ENCODE data around the gene ING3.

ING3 gene

DNA sequence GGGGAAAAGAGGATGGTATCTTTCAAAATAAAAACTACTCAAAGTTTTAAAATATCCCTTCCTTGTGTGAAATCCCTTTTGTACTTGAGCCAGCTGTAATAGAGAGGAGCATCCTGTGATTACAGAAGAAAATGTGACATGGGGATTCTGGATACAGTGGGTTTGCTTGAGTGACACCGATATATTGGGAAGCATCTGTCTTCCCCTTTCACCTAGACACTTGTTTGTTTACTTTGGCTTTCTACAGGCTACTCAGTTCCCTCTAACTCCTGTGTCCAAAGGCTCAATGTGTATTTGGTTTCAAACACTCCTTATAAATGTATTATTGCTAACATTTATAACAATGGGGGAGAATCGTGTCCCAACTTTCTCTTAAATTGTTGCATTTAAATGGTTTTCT, 62.3 kb downstream of the ING3 start:
- Histone ChIP-seq H3K79me2 (ENCODE audit: insufficient read depth, low read length) (no peaks in the 10 kb centered on the region), H3K4me2 (ENCODE audit: insufficient read depth, low read length) (no peak overlapping the region), H3K4me3 (ENCODE audit: low read depth in 1 of 2, low read length in 2 of 2) (no peak overlapping the region), H2AFZ (ENCODE audit: low read depth, low read length) (no peak overlapping the region), H4K20me1 (ENCODE audit: insufficient read depth, low read length) (no peaks in the 10 kb centered on the region), H3K27ac (ENCODE audit: low read length) (no peak overlapping the region), H3K4me1 (ENCODE audit: insufficient read depth, low read length) (no peaks in the 10 kb centered on the region), H3K27me3 (ENCODE audit: insufficient read depth, low read length, poor library complexity) (peaks cover 9% of the 10 kb centered on the region), H3K36me3 (ENCODE audit: insufficient read depth, low read length) (no peaks in the 10 kb centered on the region), H3K9me3 (ENCODE audit: insufficient read depth, low read length, severe bottlenecking) (no peaks in the 10 kb centered on the region), H3K9ac (ENCODE audit: low read depth, low read length) (no peak overlapping the region)
- DNase-seq (no peak), ATAC-seq (ENCODE audit: insufficient read depth, low read depth) (no peak)
- TF ChIP-seq, protein P1, sequence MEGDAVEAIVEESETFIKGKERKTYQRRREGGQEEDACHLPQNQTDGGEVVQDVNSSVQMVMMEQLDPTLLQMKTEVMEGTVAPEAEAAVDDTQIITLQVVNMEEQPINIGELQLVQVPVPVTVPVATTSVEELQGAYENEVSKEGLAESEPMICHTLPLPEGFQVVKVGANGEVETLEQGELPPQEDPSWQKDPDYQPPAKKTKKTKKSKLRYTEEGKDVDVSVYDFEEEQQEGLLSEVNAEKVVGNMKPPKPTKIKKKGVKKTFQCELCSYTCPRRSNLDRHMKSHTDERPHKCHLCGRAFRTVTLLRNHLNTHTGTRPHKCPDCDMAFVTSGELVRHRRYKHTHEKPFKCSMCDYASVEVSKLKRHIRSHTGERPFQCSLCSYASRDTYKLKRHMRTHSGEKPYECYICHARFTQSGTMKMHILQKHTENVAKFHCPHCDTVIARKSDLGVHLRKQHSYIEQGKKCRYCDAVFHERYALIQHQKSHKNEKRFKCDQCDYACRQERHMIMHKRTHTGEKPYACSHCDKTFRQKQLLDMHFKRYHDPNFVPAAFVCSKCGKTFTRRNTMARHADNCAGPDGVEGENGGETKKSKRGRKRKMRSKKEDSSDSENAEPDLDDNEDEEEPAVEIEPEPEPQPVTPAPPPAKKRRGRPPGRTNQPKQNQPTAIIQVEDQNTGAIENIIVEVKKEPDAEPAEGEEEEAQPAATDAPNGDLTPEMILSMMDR (IDR thresholded peaks at IDR 0.05; ENCODE audit: borderline replicate concordance, extremely low read depth, low read length, poor library complexity, severe bottlenecking) = no peak
- TF ChIP-seq EZH2 (IDR thresholded peaks at IDR 0.05; ENCODE audit: borderline replicate concordance, low read depth, low read length, severe bottlenecking) = no peak

DNA sequence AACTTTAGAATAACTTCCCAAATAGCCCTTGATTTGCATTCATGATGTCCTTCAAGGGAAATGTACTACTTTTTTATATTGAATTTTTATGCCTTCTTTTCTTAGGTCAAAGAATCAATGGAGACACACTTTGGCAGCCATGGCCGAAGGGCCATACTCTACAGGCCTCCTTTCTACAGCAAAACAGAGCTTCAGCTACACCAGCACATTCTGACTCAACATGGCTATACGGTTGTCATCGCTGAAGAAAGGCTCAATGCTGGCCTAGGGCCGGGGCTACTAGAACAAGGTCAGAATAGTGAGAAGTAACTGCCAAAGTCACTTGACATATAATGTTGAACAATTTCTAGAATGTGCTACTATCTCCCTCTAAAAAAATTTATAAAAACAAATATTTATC, 65.0 kb downstream of the ING3 start:
- H3K4me2 ChIP-seq (ENCODE audit: insufficient read depth, low read length) = no peak overlapping the region

DNA sequence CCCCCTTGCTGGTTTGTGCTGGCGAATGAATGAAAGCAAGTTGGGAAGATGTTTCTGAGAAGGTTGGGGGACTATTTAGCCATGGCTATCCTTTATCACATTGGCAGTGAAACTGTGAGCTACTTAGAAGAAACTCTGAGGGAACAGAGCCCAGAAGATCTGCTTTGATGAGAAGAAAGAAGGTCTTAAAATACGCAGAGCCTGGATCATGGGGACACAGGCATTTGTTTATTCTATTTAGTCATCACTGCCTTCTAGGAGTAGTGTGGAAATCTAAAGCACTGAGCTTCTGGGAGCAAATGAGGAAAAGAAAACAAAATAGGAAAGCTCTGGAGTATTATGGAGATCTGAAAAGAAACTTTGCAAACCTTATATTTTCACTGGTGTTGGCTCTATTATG, 66.4 kb downstream of the ING3 start:
- H2AFZ ChIP-seq (ENCODE audit: low read depth, low read length) = no peak overlapping the region
- H3K9me3 ChIP-seq (ENCODE audit: insufficient read depth, low read length, severe bottlenecking) = no peaks in the 10 kb centered on the region
- no peak overlapping the region for H3K4me2 ChIP-seq (ENCODE audit: insufficient read depth, low read length)
- H3K27ac ChIP-seq (ENCODE audit: low read length) = no peak overlapping the region
- DNase-seq = no peak
- ATAC-seq (ENCODE audit: insufficient read depth, low read depth) = no peak
- no peaks in the 10 kb centered on the region for H4K20me1 ChIP-seq (ENCODE audit: insufficient read depth, low read length)
- no peaks in the 10 kb centered on the region for H3K4me1 ChIP-seq (ENCODE audit: insufficient read depth, low read length)
- peaks cover 12% of the 10 kb centered on the region for H3K27me3 ChIP-seq (ENCODE audit: insufficient read depth, low read length, poor library complexity)
- H3K9ac ChIP-seq (ENCODE audit: low read depth, low read length) = no peak overlapping the region
- H3K4me3 ChIP-seq (ENCODE audit: low read depth in 1 of 2, low read length in 2 of 2) = no peak overlapping the region
- no peaks in the 10 kb centered on the region for H3K36me3 ChIP-seq (ENCODE audit: insufficient read depth, low read length)
- TF ChIP-seq EZH2 (IDR thresholded peaks at IDR 0.05; ENCODE audit: borderline replicate concordance, low read depth, low read length, severe bottlenecking) = no peak
- TF ChIP-seq, protein P1 (IDR thresholded peaks at IDR 0.05; ENCODE audit: borderline replicate concordance, extremely low read depth, low read length, poor library complexity, severe bottlenecking) = no peak
- H3K79me2 ChIP-seq (ENCODE audit: insufficient read depth, low read length) = no peaks in the 10 kb centered on the region

More for the DNA sequence above, 65.0 kb downstream of the ING3 start:
- H3K4me1 ChIP-seq (ENCODE audit: insufficient read depth, low read length) = no peaks in the 10 kb centered on the region
- H4K20me1 ChIP-seq (ENCODE audit: insufficient read depth, low read length) = no peaks in the 10 kb centered on the region
- TF ChIP-seq, protein P1 (IDR thresholded peaks at IDR 0.05; ENCODE audit: borderline replicate concordance, extremely low read depth, low read length, poor library complexity, severe bottlenecking) = no peak
- no peak for TF ChIP-seq EZH2 (IDR thresholded peaks at IDR 0.05; ENCODE audit: borderline replicate concordance, low read depth, low read length, severe bottlenecking)
- DNase-seq (no peak), ATAC-seq (ENCODE audit: insufficient read depth, low read depth) (no peak)
- H2AFZ ChIP-seq (ENCODE audit: low read depth, low read length) = no peak overlapping the region
- H3K27ac ChIP-seq (ENCODE audit: low read length) = no peak overlapping the region
- no peaks in the 10 kb centered on the region for H3K36me3 ChIP-seq (ENCODE audit: insufficient read depth, low read length)
- peaks cover 12% of the 10 kb centered on the region for H3K27me3 ChIP-seq (ENCODE audit: insufficient read depth, low read length, poor library complexity)
- H3K9me3 ChIP-seq (ENCODE audit: insufficient read depth, low read length, severe bottlenecking) = no peaks in the 10 kb centered on the region
- H3K4me3 ChIP-seq (ENCODE audit: low read depth in 1 of 2, low read length in 2 of 2) = no peak overlapping the region
- no peaks in the 10 kb centered on the region for H3K79me2 ChIP-seq (ENCODE audit: insufficient read depth, low read length)
- H3K9ac ChIP-seq (ENCODE audit: low read depth, low read length) = no peak overlapping the region

DNA sequence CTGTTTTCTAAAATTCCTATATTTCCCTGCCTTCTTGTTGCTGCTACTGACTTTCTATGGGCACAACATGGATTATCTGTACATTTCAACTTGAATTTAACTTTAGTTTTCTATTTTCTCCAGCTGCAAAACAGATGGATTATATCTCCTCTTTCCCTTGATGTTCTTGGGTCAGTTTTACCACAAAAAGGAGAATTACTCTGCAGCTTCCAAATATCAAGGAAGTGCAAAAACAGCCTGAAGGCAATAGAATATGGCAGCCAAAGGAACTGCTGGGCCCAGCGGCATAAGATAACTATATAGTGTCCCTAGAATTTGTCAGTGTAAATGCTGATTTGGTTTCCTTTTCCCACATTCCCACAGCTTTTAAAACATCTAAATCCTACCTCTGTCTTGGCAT, 67.0 kb downstream of the ING3 start:
- Histone ChIP-seq H3K27me3 (ENCODE audit: insufficient read depth, low read length, poor library complexity) (peaks cover 12% of the 10 kb centered on the region), H3K4me3 (ENCODE audit: low read depth in 1 of 2, low read length in 2 of 2) (no peak overlapping the region), H3K4me2 (ENCODE audit: insufficient read depth, low read length) (no peak overlapping the region), H2AFZ (ENCODE audit: low read depth, low read length) (no peak overlapping the region), H3K9ac (ENCODE audit: low read depth, low read length) (no peak overlapping the region), H4K20me1 (ENCODE audit: insufficient read depth, low read length) (no peaks in the 10 kb centered on the region), H3K4me1 (ENCODE audit: insufficient read depth, low read length) (no peaks in the 10 kb centered on the region), H3K36me3 (ENCODE audit: insufficient read depth, low read length) (no peaks in the 10 kb centered on the region), H3K27ac (ENCODE audit: low read length) (no peak overlapping the region), H3K9me3 (ENCODE audit: insufficient read depth, low read length, severe bottlenecking) (no peaks in the 10 kb centered on the region), H3K79me2 (ENCODE audit: insufficient read depth, low read length) (no peaks in the 10 kb centered on the region)
- TF ChIP-seq, protein P1 (IDR thresholded peaks at IDR 0.05; ENCODE audit: borderline replicate concordance, extremely low read depth, low read length, poor library complexity, severe bottlenecking) = no peak
- no peak for TF ChIP-seq EZH2 (IDR thresholded peaks at IDR 0.05; ENCODE audit: borderline replicate concordance, low read depth, low read length, severe bottlenecking)
- DNase-seq = no peak
- ATAC-seq (ENCODE audit: insufficient read depth, low read depth) = no peak
